Activated B cell treated with CpG ODN at 0.5 μM for 24 hours (primary cell): Measurements from ENCODE around the gene NEK1. TPM values are rescaled to one million over a fixed set of nuclear protein-coding genes. Genes with fewer than 3 reads are reported as not detected.

Experiments used
- ATAC-seq: fragments of 200-7000 bp; cut with Tn5 transposase; one replicate; pipeline ENCODE4 v1.10.0; 2021; ENCODE audit warnings: low read depth, mild to moderate bottlenecking, moderate library complexity
- CTCF ChIA-PET: fragments of 350-600 bp; sonication (Branson Sonifier 250); formaldehyde crosslinking; loops from one replicate; lab custom pipeline; 2021; ENCODE audit warnings: antibody characterized with exemption; lab: Charles Lee
- POLR2A ChIA-PET: fragments of 350-600 bp; sonication (Branson Sonifier 250); formaldehyde crosslinking; loops from one replicate; lab custom pipeline; 2021; ENCODE audit warnings: antibody characterized with exemption; lab: Charles Lee
- DNase-seq: peaks from one replicate; pipeline ENCODE4 v3.0.0; 2022
- H3K27ac Mint-ChIP-seq: one replicate; pipeline ENCODE4 v1.8.0; 2020; ENCODE audit warnings: mixed read lengths
- H3K27me3 Mint-ChIP-seq: one replicate; pipeline ENCODE4 v1.8.0; 2021; ENCODE audit warnings: mixed read lengths
- H3K36me3 Mint-ChIP-seq: one replicate; pipeline ENCODE4 v1.8.0; 2021; ENCODE audit warnings: low read depth, mixed read lengths
- H3K4me1 Mint-ChIP-seq: one replicate; pipeline ENCODE4 v1.8.0; 2021; ENCODE audit warnings: mixed read lengths
- H3K4me3 Mint-ChIP-seq: one replicate; pipeline ENCODE4 v1.8.0; 2020; ENCODE audit warnings: mild to moderate bottlenecking, mixed read lengths
- H3K9me3 Mint-ChIP-seq: one replicate; pipeline ENCODE4 v1.8.0; 2020; ENCODE audit warnings: mixed read lengths
- CTCF ChIP-seq: fragments of 200-600 bp; IDR thresholded peaks from one replicate; pipeline ENCODE4 v1.8.0; 2022; ENCODE audit warnings: antibody characterized with exemption, mild to moderate bottlenecking
- intact Hi-C: fragments of 100-400 bp; cut with micrococcal nuclease; formaldehyde crosslinking; loops from one replicate; pipeline ENCODE4 v1.15.1; 2024
- total RNA-seq: library from RNA; stranded (reverse); gene quantifications from 2 replicates; pipeline ENCODE4 v1.2.3, GENCODE V29; 2022

The NEK1 gene
- total RNA-seq, 1 donor from 2014 or later = 14.3 TPM

DNA sequence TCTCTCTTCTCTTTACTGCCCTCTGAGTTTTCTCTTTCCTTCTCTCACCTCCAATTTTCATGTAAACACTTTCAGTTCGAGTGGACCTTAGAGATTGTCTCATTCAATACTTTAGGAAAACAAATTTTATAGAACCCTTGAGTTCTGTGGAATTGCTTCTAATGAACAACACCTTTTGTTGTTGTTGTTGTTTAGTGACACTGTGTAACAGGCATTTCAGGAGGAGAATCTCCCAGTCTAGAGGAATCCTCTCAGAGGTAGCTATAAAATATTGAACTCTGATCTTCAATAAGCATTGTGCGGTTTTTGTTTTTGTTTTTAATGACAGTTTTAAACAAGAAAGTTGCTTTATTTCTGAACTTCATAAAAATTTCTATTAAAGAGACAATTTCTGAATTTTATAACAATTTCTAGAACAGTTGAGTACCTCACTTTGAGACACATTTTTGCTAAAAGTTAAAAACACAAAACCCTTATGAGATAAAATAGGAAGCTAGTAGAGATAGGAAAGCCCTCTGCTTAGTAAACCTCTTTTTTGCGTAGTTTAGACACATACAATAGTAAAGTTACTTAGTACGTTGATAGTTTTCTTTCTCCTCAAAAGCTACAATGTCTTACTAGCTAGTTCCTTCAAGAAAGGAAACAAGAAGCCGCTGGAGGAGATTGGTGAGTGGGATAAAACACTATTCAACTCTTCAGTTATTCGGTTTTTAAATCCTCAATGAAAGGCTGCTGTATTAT, 46.8 kb upstream of the NEK1 start:
- DNase-seq = no peak
- Mint-ChIP-seq H3K4me3 (no peak overlapping the region), H3K4me1 (peaks cover 20% of the 10 kb centered on the region), H3K27me3 (no peaks in the 10 kb centered on the region), H3K36me3 (peaks cover 8% of the 10 kb centered on the region), H3K27ac (peak overlapping the region; percentile 95), H3K9me3 (no peaks in the 10 kb centered on the region)
- ATAC-seq = no peak
- intact Hi-C loops = no loop called here
- ChIA-PET CTCF (interaction anchor here (3.1 to 3.8 kb wide), 2 partner anchors 39 to 46 kb away, joined by 18 to 22 read pairs; partner anchors contain the start of genes CLCN3 and NEK1), POLR2A (interaction anchor here (0.7 to 3.9 kb wide), 6 partner anchors 9 to 649 kb away, joined by 3 to 52 read pairs (median 4); partner anchors contain the start of genes CBR4, CLCN3 and NEK1)
- no peak for TF ChIP-seq CTCF

DNA sequence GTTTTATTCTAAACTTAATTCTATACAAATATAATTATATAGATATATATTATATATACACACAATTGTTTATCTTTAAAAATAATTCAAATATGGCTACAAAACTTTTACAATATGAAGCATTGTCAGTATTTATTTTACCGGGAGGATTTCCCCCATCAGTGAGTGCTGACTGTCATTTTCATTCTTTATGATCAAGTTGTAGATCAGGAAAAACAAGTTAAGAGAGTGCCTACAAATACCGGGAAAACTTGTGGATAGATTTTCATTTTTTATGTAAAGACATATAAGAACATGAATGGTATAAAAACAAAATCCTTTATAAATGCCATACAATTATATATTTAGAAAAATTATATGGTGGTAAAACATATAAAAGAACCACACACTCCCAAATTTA, 45.8 kb upstream of the NEK1 start:
- ATAC-seq (no peak), DNase-seq (no peak)
- ChIA-PET CTCF (no interaction called here), POLR2A (interaction anchor here (2.9 kb wide), 1 partner anchor 38 kb away, joined by 52 read pairs; the partner anchor contains the start of gene CLCN3)
- H3K27me3 Mint-ChIP-seq = no peaks in the 10 kb centered on the region
- TF ChIP-seq CTCF = no peak
- intact Hi-C loops = no loop called here
- no peaks in the 10 kb centered on the region for H3K9me3 Mint-ChIP-seq
- H3K4me1 Mint-ChIP-seq = peaks cover 18% of the 10 kb centered on the region
- H3K27ac Mint-ChIP-seq = no peak overlapping the region
- peaks cover 8% of the 10 kb centered on the region for H3K36me3 Mint-ChIP-seq
- H3K4me3 Mint-ChIP-seq = no peak overlapping the region

DNA sequence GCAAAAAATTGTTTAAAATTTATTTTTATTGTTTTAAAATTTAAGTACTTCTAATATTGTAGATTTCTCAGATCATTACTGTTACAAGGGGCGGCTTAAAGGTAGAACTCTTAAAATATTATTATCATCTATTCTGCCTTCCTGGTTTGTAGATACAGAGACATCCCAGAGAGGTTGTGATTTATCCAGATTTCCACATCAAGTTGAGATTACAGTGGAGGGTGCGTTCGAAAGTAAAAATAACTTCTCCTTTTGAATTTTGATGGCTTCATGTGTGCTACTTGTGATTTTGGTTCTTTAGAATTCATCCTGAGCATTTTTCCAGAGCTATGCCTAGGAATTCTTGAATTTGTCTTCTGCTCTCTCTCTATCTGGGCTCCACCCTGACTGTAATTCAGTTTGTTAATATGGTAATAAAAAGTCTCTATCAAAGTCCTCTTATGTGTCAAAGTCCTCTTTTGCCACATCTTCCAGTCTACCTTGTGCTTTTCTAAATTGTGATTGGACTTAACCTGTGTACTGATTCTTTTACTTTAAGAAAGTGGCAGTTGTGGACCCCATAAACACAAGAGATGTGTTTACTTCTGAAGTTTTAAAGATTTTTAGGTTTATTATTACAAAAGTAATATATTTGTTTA, 45.2 kb upstream of the NEK1 start:
- ATAC-seq (no peak), DNase-seq (no peak)
- Mint-ChIP-seq H3K27ac (no peak overlapping the region), H3K9me3 (no peaks in the 10 kb centered on the region), H3K36me3 (peaks cover 8% of the 10 kb centered on the region), H3K4me3 (no peak overlapping the region), H3K4me1 (peaks cover 18% of the 10 kb centered on the region), H3K27me3 (no peaks in the 10 kb centered on the region)
- ChIA-PET POLR2A (no interaction called here), CTCF (no interaction called here)
- intact Hi-C loops = no loop called here
- no peak for TF ChIP-seq CTCF

- H3K4me1 Mint-ChIP-seq = peaks cover 12% of the 10 kb centered on the region
- DNase-seq (no peak), ATAC-seq (no peak)
- H3K27me3 Mint-ChIP-seq = no peaks in the 10 kb centered on the region
- H3K27ac Mint-ChIP-seq = no peak overlapping the region
- TF ChIP-seq CTCF = no peak
- CTCF ChIA-PET = interaction anchor here (0.6 kb wide), 1 partner anchor 82 kb away, joined by 3 read pairs; no protein-coding TSS in a partner anchor
- H3K9me3 Mint-ChIP-seq = no peaks in the 10 kb centered on the region
- POLR2A ChIA-PET = no interaction called here
- no peak overlapping the region for H3K4me3 Mint-ChIP-seq
- intact Hi-C loops = no loop called here
- peaks cover 11% of the 10 kb centered on the region for H3K36me3 Mint-ChIP-seq
Measured at GRCh38 chr4:169655401-169655800, 43.0 kb upstream of the NEK1 start.

DNA sequence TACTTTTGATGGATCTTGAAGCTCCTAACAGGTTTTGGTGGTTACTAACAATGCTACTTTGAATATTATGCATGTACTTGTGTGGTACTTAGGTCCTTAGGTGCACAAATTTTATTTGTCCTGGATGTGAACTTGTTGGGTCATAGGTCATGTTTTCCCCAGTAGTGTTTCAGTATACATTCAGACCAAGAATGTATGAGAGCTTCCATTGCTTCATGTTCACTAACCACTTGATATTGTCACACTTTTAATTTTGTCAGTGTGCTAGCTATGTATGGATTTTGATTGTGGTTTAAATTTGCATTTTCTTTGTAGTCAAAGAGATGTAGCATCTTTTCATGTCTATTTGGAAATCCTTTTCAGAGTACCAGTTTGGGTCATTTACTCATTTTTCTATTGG, 40.2 kb upstream of the NEK1 start:
- peaks cover 15% of the 10 kb centered on the region for H3K36me3 Mint-ChIP-seq
- CTCF ChIA-PET = interaction anchor here (1.2 kb wide), 1 partner anchor 40 kb away, joined by 3 read pairs; the partner anchor contains the start of gene NEK1
- no peak for DNase-seq
- H3K4me3 Mint-ChIP-seq = no peak overlapping the region
- H3K4me1 Mint-ChIP-seq = no peaks in the 10 kb centered on the region
- H3K9me3 Mint-ChIP-seq = no peaks in the 10 kb centered on the region
- intact Hi-C loops = no loop called here
- H3K27ac Mint-ChIP-seq = no peak overlapping the region
- TF ChIP-seq CTCF = no peak
- POLR2A ChIA-PET = no interaction called here
- H3K27me3 Mint-ChIP-seq = no peaks in the 10 kb centered on the region
- no peak for ATAC-seq
